HCT116 (cell line): ENCODE data around the gene PPP1R14C. TPM values are rescaled to one million over a fixed set of nuclear protein-coding genes. Genes with fewer than 3 reads are reported as not detected.

Experiments
- ATAC-seq: fragments of 200-7000 bp; cut with Tn5 transposase; 2 replicates; pipeline ENCODE4 v1.9.1; 2020; ENCODE audit warnings: mild to moderate bottlenecking, moderate library complexity
- BruUV-seq: library from RNA; stranded (reverse); fragments of 400-500 nt; replicated peaks from 2 replicates; lab custom pipeline; 2021; lab: Mats Ljungman, UMichigan
- CTCF ChIA-PET: fragments of 300-600 bp; sonication (Branson Sonifier 250); formaldehyde crosslinking; loops from one replicate; lab custom pipeline; 2021; ENCODE audit warnings: antibody characterized with exemption; lab: Charles Lee
- POLR2A ChIA-PET: fragments of 300-600, 350-600 bp; sonication (Branson Sonifier 250); formaldehyde crosslinking; loops from one replicate; lab custom pipeline; 2021; ENCODE audit warnings: antibody characterized with exemption; lab: Charles Lee
- RAD21 ChIA-PET, 2 experiments: fragments of 300-600 bp; sonication (Branson Sonifier 250); formaldehyde crosslinking; loops; one replicate each; lab custom pipeline; 2023; ENCODE audit warnings: low total read pairs in 2 of 2; ENCODE audit not compliant: uncharacterized antibody in 2 of 2, unreplicated experiment in 2 of 2, low non-redundant PET in 1 of 2; lab: Charles Lee
- DNase-seq: peaks from one replicate; pipeline ENCODE4 v3.0.0-alpha.2; 2010; ENCODE audit warnings: low read depth, low spot score
- H2AFZ ChIP-seq: fragments of 200-600 bp; shearing (Covaris generic), sonication (generic); 2 replicates; pipeline ENCODE4 v1.6.1; 2017; ENCODE audit warnings: low read depth, mixed run types, mixed read lengths, antibody characterized with exemption, low read length; ENCODE audit not compliant: poor library complexity, severe bottlenecking
- H3K27ac ChIP-seq: 2 replicates; pipeline ENCODE4 v1.5.1; 2012; ENCODE audit warnings: low read depth, low read length
- H3K27me3 ChIP-seq: fragments of 200-600 bp; sonication (generic); 2 replicates; pipeline ENCODE4 v1.6.1; 2016; ENCODE audit warnings: mixed run types, low read length, mixed read lengths; ENCODE audit not compliant: insufficient read depth
- H3K36me3 ChIP-seq, 2 experiments: fragments of 200-500 bp in 1 of 2; fragments of 200-600 bp in 1 of 2; sonication (Bioruptor generic) in 1 of 2; sonication (generic) in 1 of 2; 2 replicates each; pipeline versions ENCODE4 v1.5.1 to v1.6.1; 2014 to 2016; ENCODE audit warnings: low read length in 2 of 2, inconsistent platforms in 1 of 2, mixed read lengths in 1 of 2, mixed run types in 1 of 2; ENCODE audit not compliant: insufficient read depth in 2 of 2, control insufficient read depth in 1 of 2
- H3K4me1 ChIP-seq, 2 experiments: fragments of 200-600 bp in 1 of 2; sonication (generic) in 1 of 2; 2 replicates each; pipeline versions ENCODE4 v1.5.1 to v1.6.1; 2012 to 2017; ENCODE audit warnings: low read length in 2 of 2, inconsistent platforms in 1 of 2, mild to moderate bottlenecking in 1 of 2, mixed read lengths in 1 of 2, mixed run types in 1 of 2, moderate library complexity in 1 of 2; ENCODE audit not compliant: insufficient read depth in 2 of 2, control insufficient read depth in 1 of 2
- H3K4me2 ChIP-seq: fragments of 200-600 bp; sonication (generic); 2 replicates; pipeline ENCODE4 v1.6.1; 2017; ENCODE audit warnings: mixed run types, low read length, mixed read lengths
- H3K4me3 ChIP-seq, 2 experiments: fragments of 200-600 bp in 1 of 2; sonication (generic) in 1 of 2; replicated peaks in 1 of 2; 2 replicates each; pipeline ENCODE4 v1.5.1; 2011 to 2016; ENCODE audit warnings: low read length in 2 of 2, control low read depth in 1 of 2, low read depth in 1 of 2, mild to moderate bottlenecking in 1 of 2, mixed read lengths in 1 of 2, mixed run types in 1 of 2
- H3K79me2 ChIP-seq: fragments of 200-600 bp; sonication (generic); 2 replicates; pipeline ENCODE4 v1.6.1; 2017; ENCODE audit warnings: mild to moderate bottlenecking, mixed run types, low read length, moderate library complexity, mixed read lengths; ENCODE audit not compliant: insufficient read depth
- H3K9ac ChIP-seq: fragments of 200-600 bp; sonication (generic); 2 replicates; pipeline ENCODE4 v1.6.1; 2016; ENCODE audit warnings: low read length, mixed read lengths
- H3K9me2 ChIP-seq: fragments of 200-600 bp; sonication (generic), shearing (Covaris generic); 2 replicates; pipeline ENCODE4 v1.6.1; 2017; ENCODE audit warnings: mixed run types, mild to moderate bottlenecking, moderate library complexity; ENCODE audit not compliant: insufficient read depth
- H3K9me3 ChIP-seq, 2 experiments: fragments of 200-500 bp in 1 of 2; fragments of 200-600 bp in 1 of 2; sonication (Bioruptor generic) in 1 of 2; sonication (generic) in 1 of 2; 2 replicates each; pipeline ENCODE4 v1.6.1; 2014 to 2017; ENCODE audit warnings: low read length in 2 of 2, mixed read lengths in 2 of 2, inconsistent platforms in 1 of 2, low read depth in 1 of 2, mild to moderate bottlenecking in 1 of 2, mixed run types in 1 of 2, moderate library complexity in 1 of 2; ENCODE audit not compliant: control insufficient read depth in 1 of 2, insufficient read depth in 1 of 2
- H4K20me1 ChIP-seq: fragments of 200-600 bp; sonication (generic), shearing (Covaris generic); 2 replicates; pipeline ENCODE4 v1.6.1; 2017; ENCODE audit warnings: mixed run types, mild to moderate bottlenecking, moderate library complexity; ENCODE audit not compliant: insufficient read depth
- ATF3 ChIP-seq: IDR thresholded peaks from 2 replicates; pipeline ENCODE4 v1.6.1; 2012
- EGR1 ChIP-seq: IDR thresholded peaks from 2 replicates; pipeline ENCODE4 v1.6.1; 2012; ENCODE audit warnings: low read depth
- ELF1 ChIP-seq: IDR thresholded peaks from 2 replicates; pipeline ENCODE4 v1.6.1; 2012; ENCODE audit warnings: low read depth, borderline replicate concordance
- EZH2 ChIP-seq: fragments of 200-600 bp; sonication (generic); IDR thresholded peaks from 2 replicates; pipeline ENCODE4 v1.6.1; 2017; ENCODE audit warnings: antibody characterized with exemption, mixed run types
- EZH2phosphoT487 ChIP-seq: fragments of 200-600 bp; IDR thresholded peaks from 2 replicates; pipeline ENCODE4 v1.6.1; 2018; ENCODE audit warnings: antibody characterized with exemption, borderline replicate concordance
- FOSL1 ChIP-seq: IDR thresholded peaks from 2 replicates; pipeline ENCODE4 v1.6.1; 2012; ENCODE audit warnings: low read depth
- POLR2A ChIP-seq: IDR thresholded peaks from 2 replicates; pipeline ENCODE4 v1.7.0; 2011; ENCODE audit warnings: borderline replicate concordance; ENCODE audit not compliant: insufficient read depth, insufficient read length; ENCODE audit errors: extremely low read depth
- POLR2AphosphoS5 ChIP-seq: IDR thresholded peaks from 2 replicates; pipeline ENCODE4 v1.6.1; 2011; ENCODE audit warnings: mild to moderate bottlenecking, low read depth, low read length, moderate library complexity
- RAD21 ChIP-seq: IDR thresholded peaks from 2 replicates; pipeline ENCODE4 v1.6.1; 2012; ENCODE audit warnings: low read depth, mild to moderate bottlenecking
- SIN3A ChIP-seq: IDR thresholded peaks from 2 replicates; pipeline ENCODE4 v1.6.1; 2012; ENCODE audit warnings: low read depth
- SP1 ChIP-seq: IDR thresholded peaks from 2 replicates; pipeline ENCODE4 v1.6.1; 2012; ENCODE audit warnings: low read depth
- SRF ChIP-seq: IDR thresholded peaks from 2 replicates; pipeline ENCODE4 v1.6.1; 2012; ENCODE audit warnings: low read depth
- YY1 ChIP-seq: IDR thresholded peaks from 2 replicates; pipeline ENCODE4 v1.6.1; 2011; ENCODE audit warnings: low read length, low read depth, moderate library complexity, mild to moderate bottlenecking; ENCODE audit not compliant: insufficient replicate concordance; ENCODE audit errors: extremely low read depth
- ZBTB33 ChIP-seq: IDR thresholded peaks from 2 replicates; pipeline ENCODE4 v1.6.1; 2011; ENCODE audit warnings: mild to moderate bottlenecking, low read length, moderate library complexity; ENCODE audit not compliant: insufficient replicate concordance; ENCODE audit errors: extremely low read depth
- ZFX ChIP-seq: fragments of 450-650 bp; IDR thresholded peaks from 2 replicates; pipeline ENCODE4 v1.6.1; 2017
- ZNF274 ChIP-seq: fragments of 200-500 bp; sonication (Bioruptor generic); IDR thresholded peaks from 2 replicates; pipeline ENCODE4 v1.6.1; 2014; ENCODE audit warnings: mild to moderate bottlenecking, low read depth, low read length, inconsistent platforms
- intact Hi-C: fragments of 100-400 bp; cut with micrococcal nuclease; formaldehyde crosslinking; loops from 2 replicates; pipeline ENCODE4 v1.10.0; 2022
- total RNA-seq: library from RNA; stranded (reverse); gene quantifications from one replicate; pipeline ENCODE4 v1.2.1, GENCODE V29; 2021; ENCODE audit not compliant: unreplicated experiment

Gene PPP1R14C
- total RNA-seq, 1 experiment from 2014 or later = 7.8 TPM

- peak overlapping the region; percentile 46 for H2AFZ ChIP-seq
- DNase-seq (no peak), ATAC-seq (no peak)
- no peaks in the 10 kb centered on the region for H3K79me2 ChIP-seq
- H3K4me1 ChIP-seq = peaks cover 15 to 29% of the 10 kb centered on the region in 2 experiments
- no peaks in the 10 kb centered on the region for H3K9me2 ChIP-seq
- BruUV-seq = no TSS peak
- H4K20me1 ChIP-seq = no peaks in the 10 kb centered on the region
- RAD21 ChIA-PET = no interaction called here
- no peak overlapping the region for H3K4me3 ChIP-seq
- H3K9me3 ChIP-seq = no peaks in the 10 kb centered on the region
- intact Hi-C loops = no loop called here
- H3K9ac ChIP-seq = no peak overlapping the region
- POLR2A ChIA-PET = no interaction called here
- CTCF ChIA-PET = no interaction called here
- no peaks in the 10 kb centered on the region for H3K27me3 ChIP-seq
- no peak overlapping the region for H3K4me2 ChIP-seq
- TF ChIP-seq SIN3A (no peak), EZH2phosphoT487 (no peak), POLR2AphosphoS5 (no peak), ZBTB33 (no peak), ZNF274 (no peak)
- TF ChIP-seq, all 23 proteins: peak for 0
- Histone ChIP-seq H3K36me3 (no peaks in the 10 kb centered on the region), H3K27ac (no peak overlapping the region)
Measured at GRCh38 chr6:150165020-150165702, 22.3 kb downstream of the PPP1R14C start.

- ChIA-PET POLR2A (no interaction called here), CTCF (interaction anchor here (0.8 kb wide), 1 partner anchor 86 kb away, joined by 4 read pairs; no protein-coding TSS in a partner anchor), RAD21 (no interaction called here)
- H3K27me3 ChIP-seq = no peaks in the 10 kb centered on the region
- no peaks in the 10 kb centered on the region for H3K9me2 ChIP-seq
- H3K9ac ChIP-seq = no peak overlapping the region
- no peak overlapping the region for H2AFZ ChIP-seq
- ATAC-seq (no peak), DNase-seq (no peak)
- no TSS peak for BruUV-seq
- H3K79me2 ChIP-seq = no peaks in the 10 kb centered on the region
- H3K4me3 ChIP-seq = no peak overlapping the region
- intact Hi-C loops = no loop called here
- no peaks in the 10 kb centered on the region for H4K20me1 ChIP-seq
- H3K4me1 ChIP-seq = peaks cover 15 to 29% of the 10 kb centered on the region in 2 experiments
- no peaks in the 10 kb centered on the region for H3K36me3 ChIP-seq
- H3K27ac ChIP-seq = no peak overlapping the region
- no peak overlapping the region for H3K4me2 ChIP-seq
- H3K9me3 ChIP-seq = no peaks in the 10 kb centered on the region
- TF ChIP-seq ZBTB33 = no peak
- TF ChIP-seq SP1 = no peak
- no peak for TF ChIP-seq ELF1
- no peak for TF ChIP-seq ZFX
- no peak for TF ChIP-seq ZNF274
- no peak for TF ChIP-seq ATF3
- TF ChIP-seq EGR1 = no peak
- TF ChIP-seq POLR2A = no peak
- TF ChIP-seq YY1 = no peak
- no peak for TF ChIP-seq SRF
- TF ChIP-seq FOSL1 = no peak
- TF ChIP-seq RAD21 = no peak
- no peak for TF ChIP-seq EZH2
Measured at GRCh38 chr6:150167479-150167873, 24.6 kb downstream of the PPP1R14C start.
